Chondrocyte (in vitro differentiated cells): ENCODE measurements around the gene ADAMTS14. TPM values are rescaled to one million over a fixed set of nuclear protein-coding genes. Genes with fewer than 3 reads are reported as not detected.

Experiments
- DNase-seq: peaks from one replicate; pipeline ENCODE4 v3.0.0; 2021; ENCODE audit warnings: mixed read lengths, low spot score
- H3K27ac Mint-ChIP-seq: one replicate; pipeline ENCODE4 v1.8.0; 2021; ENCODE audit warnings: mild to moderate bottlenecking, moderate library complexity, mixed read lengths; ENCODE audit not compliant: unreplicated experiment
- H3K27me3 Mint-ChIP-seq: 2 replicates; pipeline ENCODE4 v1.8.0; 2021; ENCODE audit warnings: low read depth, mixed read lengths
- H3K36me3 Mint-ChIP-seq: 2 replicates; pipeline ENCODE4 v1.8.0; 2021; ENCODE audit warnings: low read depth, mixed read lengths
- H3K4me1 Mint-ChIP-seq: 2 replicates; pipeline ENCODE4 v1.8.0; 2021; ENCODE audit warnings: low read depth, mild to moderate bottlenecking, mixed read lengths
- H3K4me3 Mint-ChIP-seq: one replicate; pipeline ENCODE4 v1.8.0; 2021; ENCODE audit warnings: mild to moderate bottlenecking, moderate library complexity, mixed read lengths; ENCODE audit not compliant: unreplicated experiment
- H3K9me3 Mint-ChIP-seq: 2 replicates; pipeline ENCODE4 v1.8.0; 2021; ENCODE audit warnings: low read depth, mixed read lengths
- CTCF ChIP-seq: fragments of 200-600 bp; sonication (generic); IDR thresholded peaks from 2 replicates; pipeline ENCODE4 v1.5.0; 2021; ENCODE audit warnings: antibody characterized with exemption, mild to moderate bottlenecking, moderate library complexity
- total RNA-seq: library from RNA; stranded (reverse); gene quantifications from 3 replicates; pipeline ENCODE4 v1.2.1, GENCODE V29; 2021

ADAMTS14 gene
- total RNA-seq, 1 donor from 2014 or later, result 7.7 TPM

GRCh38 chr10:70674560-70675495, 2.5 kb downstream of the ADAMTS14 start:
- peak; percentile 74 for DNase-seq
- H3K36me3 Mint-ChIP-seq, result peaks cover 1% of the 10 kb centered on the region
- H3K27me3 Mint-ChIP-seq, result peaks cover 3% of the 10 kb centered on the region
- no peak overlapping the region for H3K27ac Mint-ChIP-seq
- H3K4me3 Mint-ChIP-seq, result no peak overlapping the region
- no peak for TF ChIP-seq CTCF
- no peaks in the 10 kb centered on the region for H3K9me3 Mint-ChIP-seq
- peaks cover 44% of the 10 kb centered on the region for H3K4me1 Mint-ChIP-seq

DNA sequence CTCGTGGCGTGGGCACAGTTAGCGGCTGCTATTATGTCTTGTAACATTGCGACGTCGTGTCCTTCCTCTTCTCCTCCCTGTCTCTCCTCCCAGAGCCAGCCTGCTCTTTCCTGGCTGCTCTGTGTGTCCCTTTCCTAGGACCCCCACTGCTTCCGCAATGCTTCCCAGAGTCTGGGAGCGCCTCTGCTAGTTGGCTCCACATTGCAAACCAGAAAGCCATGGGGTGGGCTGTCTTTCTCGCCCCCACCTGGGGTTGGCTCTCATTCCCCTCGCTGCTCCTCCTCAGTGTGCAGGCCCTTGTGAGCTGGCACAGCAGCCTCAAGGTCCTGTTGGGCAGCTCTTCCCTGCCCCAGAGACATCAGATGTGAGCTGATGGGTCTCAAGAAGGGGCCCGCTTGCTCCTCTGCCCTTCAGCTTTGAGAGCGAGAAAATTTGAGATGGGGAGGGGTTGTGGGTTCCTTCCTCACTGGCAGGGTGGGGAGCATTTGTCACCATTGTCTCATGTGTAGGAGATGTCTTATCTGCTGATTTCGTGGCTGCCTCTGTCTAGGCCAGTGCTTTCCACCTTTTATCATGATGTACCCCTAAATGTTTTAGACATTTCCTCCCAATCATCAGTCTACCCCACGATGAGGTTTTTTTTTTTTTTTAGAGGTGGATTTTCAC, 3.3 kb downstream of the ADAMTS14 start:
- TF ChIP-seq CTCF, result no peak
- H3K36me3 Mint-ChIP-seq, result no peaks in the 10 kb centered on the region
- H3K4me3 Mint-ChIP-seq, result no peak overlapping the region
- DNase-seq, result peak; percentile 47
- peaks cover 44% of the 10 kb centered on the region for H3K4me1 Mint-ChIP-seq
- H3K27ac Mint-ChIP-seq, result no peak overlapping the region
- no peaks in the 10 kb centered on the region for H3K9me3 Mint-ChIP-seq
- no peaks in the 10 kb centered on the region for H3K27me3 Mint-ChIP-seq

DNA sequence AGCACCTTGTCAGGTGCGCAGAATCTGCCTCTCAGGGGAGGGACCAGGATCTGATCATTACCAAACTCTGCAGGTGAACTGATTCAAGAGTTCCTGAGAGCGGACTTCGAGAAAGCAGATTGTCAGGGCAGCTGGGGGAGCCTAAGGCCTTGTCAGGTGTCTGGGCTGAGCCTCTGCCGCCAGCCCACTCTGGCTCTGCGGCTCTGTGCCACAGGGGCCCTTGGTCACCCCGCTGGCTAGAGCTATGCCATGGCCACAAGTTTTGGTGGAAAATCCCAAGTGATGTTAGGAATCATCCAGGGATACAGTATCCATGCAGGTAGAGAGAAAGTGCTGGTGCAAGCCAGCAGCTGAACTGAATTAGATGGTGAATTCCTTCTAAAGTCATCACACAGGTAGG, 4.2 kb downstream of the ADAMTS14 start:
- Mint-ChIP-seq H3K27ac (no peak overlapping the region), H3K4me3 (no peak overlapping the region), H3K9me3 (no peaks in the 10 kb centered on the region), H3K27me3 (no peaks in the 10 kb centered on the region), H3K36me3 (no peaks in the 10 kb centered on the region), H3K4me1 (peaks cover 47% of the 10 kb centered on the region)
- no peak for TF ChIP-seq CTCF
- peak; percentile 47 for DNase-seq

GRCh38 chr10:70677016-70677415, 4.7 kb downstream of the ADAMTS14 start:
- TF ChIP-seq CTCF, result no peak
- no peak overlapping the region for H3K27ac Mint-ChIP-seq
- no peaks in the 10 kb centered on the region for H3K27me3 Mint-ChIP-seq
- no peaks in the 10 kb centered on the region for H3K9me3 Mint-ChIP-seq
- H3K4me1 Mint-ChIP-seq, result peaks cover 43% of the 10 kb centered on the region
- H3K36me3 Mint-ChIP-seq, result no peaks in the 10 kb centered on the region
- peak; percentile 33 for DNase-seq
- no peak overlapping the region for H3K4me3 Mint-ChIP-seq

DNA sequence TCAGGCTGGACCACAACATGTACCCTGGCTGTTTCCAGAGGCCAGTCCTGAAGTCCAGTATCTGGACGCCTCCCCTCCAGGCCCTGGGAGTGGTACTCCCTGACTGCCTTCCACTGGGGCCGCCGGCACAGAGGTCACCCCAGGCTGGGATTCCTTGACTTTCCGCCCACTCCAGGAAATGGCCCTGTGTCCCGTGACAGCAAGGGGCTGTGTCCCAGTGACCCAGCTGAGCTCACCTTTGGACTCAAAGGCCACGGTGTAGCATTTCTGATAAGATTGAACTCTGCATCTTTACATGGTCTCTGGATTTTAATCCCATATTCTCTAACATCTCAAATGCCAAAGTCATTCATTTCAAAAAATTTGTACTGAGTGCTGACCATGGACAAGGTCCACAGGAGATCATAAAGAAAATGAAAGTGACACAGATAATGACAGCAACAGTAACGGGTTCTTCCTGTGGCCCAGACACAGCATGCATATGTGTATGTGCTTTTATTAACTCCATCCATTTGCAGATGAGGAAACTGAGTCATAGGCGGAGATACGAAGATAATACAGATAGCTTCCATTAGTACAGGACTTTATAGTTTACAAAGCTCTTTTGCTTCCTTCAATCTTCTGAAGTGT, 5.4 kb downstream of the ADAMTS14 start:
- no peak for TF ChIP-seq CTCF
- peak; percentile 88 for DNase-seq
- Mint-ChIP-seq H3K27me3 (no peaks in the 10 kb centered on the region), H3K27ac (peak overlapping the region; percentile 24), H3K36me3 (no peaks in the 10 kb centered on the region), H3K9me3 (no peaks in the 10 kb centered on the region), H3K4me1 (peaks cover 43% of the 10 kb centered on the region), H3K4me3 (no peak overlapping the region)
